Progenitor cell of endocrine pancreas (in vitro differentiated cells): ENCODE data around the gene UBAP2. TPM values are rescaled to one million over a fixed set of nuclear protein-coding genes. Genes with fewer than 3 reads are reported as not detected.

Source experiments
- DNase-seq: peaks from one replicate; pipeline ENCODE4 v3.0.0; 2021; ENCODE audit warnings: low spot score; ENCODE audit not compliant: unreplicated experiment
- H3K27ac Mint-ChIP-seq: 2 replicates; pipeline ENCODE4 v1.8.0; 2021; ENCODE audit warnings: mild to moderate bottlenecking, moderate library complexity, mixed read lengths
- H3K27me3 Mint-ChIP-seq: 2 replicates; pipeline ENCODE4 v1.8.0; 2021; ENCODE audit warnings: mixed read lengths
- H3K36me3 Mint-ChIP-seq: 2 replicates; pipeline ENCODE4 v1.8.0; 2022; ENCODE audit warnings: mixed read lengths; ENCODE audit not compliant: insufficient read depth
- H3K4me1 Mint-ChIP-seq: 2 replicates; pipeline ENCODE4 v1.8.0; 2021; ENCODE audit warnings: low read depth, mixed read lengths
- H3K4me3 Mint-ChIP-seq: 2 replicates; pipeline ENCODE4 v1.8.0; 2021; ENCODE audit warnings: low read depth, mild to moderate bottlenecking, moderate library complexity, mixed read lengths
- H3K9me3 Mint-ChIP-seq: 2 replicates; pipeline ENCODE4 v1.8.0; 2021; ENCODE audit warnings: low read depth, mixed read lengths
- total RNA-seq: library from RNA; stranded (reverse); gene quantifications from 2 replicates; pipeline ENCODE4 v1.2.1, GENCODE V29; 2021
- TF ChIP-seq, protein P1 (sequence below): fragments of 200-600 bp; sonication (generic); IDR thresholded peaks from one replicate; pipeline ENCODE4 v1.5.0; 2021; ENCODE audit warnings: antibody characterized with exemption, mild to moderate bottlenecking; ENCODE audit not compliant: unreplicated experiment

Gene UBAP2
- total RNA-seq, 1 donor from 2014 or later: 56.7 TPM

DNA sequence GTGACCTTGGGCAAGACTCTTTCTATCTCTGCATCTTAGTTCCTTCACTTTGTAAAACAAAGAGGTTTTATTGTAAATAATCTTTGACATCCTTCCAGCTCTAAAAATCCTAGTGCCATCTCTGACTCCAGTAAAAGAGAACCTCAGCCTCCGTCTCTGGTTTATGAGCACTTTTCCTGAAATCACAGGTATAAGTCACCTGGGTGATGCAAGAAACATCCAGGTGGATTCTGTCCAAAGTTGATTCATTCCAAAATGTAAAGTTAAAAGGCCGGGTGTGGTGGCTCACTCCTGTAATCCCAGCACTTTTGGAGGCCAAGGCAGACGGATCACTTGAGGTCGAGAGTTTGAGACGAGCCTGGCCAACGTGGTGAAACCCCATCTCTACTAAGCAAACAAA lies 21.1 kb upstream of the UBAP2 start:
- DNase-seq: no peak
- Mint-ChIP-seq H3K27me3 (no peaks in the 10 kb centered on the region), H3K27ac (no peak overlapping the region), H3K4me3 (no peak overlapping the region), H3K4me1 (peaks cover 29% of the 10 kb centered on the region), H3K36me3 (no peaks in the 10 kb centered on the region), H3K9me3 (peaks cover 3% of the 10 kb centered on the region)
- TF ChIP-seq, protein P1, sequence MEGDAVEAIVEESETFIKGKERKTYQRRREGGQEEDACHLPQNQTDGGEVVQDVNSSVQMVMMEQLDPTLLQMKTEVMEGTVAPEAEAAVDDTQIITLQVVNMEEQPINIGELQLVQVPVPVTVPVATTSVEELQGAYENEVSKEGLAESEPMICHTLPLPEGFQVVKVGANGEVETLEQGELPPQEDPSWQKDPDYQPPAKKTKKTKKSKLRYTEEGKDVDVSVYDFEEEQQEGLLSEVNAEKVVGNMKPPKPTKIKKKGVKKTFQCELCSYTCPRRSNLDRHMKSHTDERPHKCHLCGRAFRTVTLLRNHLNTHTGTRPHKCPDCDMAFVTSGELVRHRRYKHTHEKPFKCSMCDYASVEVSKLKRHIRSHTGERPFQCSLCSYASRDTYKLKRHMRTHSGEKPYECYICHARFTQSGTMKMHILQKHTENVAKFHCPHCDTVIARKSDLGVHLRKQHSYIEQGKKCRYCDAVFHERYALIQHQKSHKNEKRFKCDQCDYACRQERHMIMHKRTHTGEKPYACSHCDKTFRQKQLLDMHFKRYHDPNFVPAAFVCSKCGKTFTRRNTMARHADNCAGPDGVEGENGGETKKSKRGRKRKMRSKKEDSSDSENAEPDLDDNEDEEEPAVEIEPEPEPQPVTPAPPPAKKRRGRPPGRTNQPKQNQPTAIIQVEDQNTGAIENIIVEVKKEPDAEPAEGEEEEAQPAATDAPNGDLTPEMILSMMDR: no peak

DNA sequence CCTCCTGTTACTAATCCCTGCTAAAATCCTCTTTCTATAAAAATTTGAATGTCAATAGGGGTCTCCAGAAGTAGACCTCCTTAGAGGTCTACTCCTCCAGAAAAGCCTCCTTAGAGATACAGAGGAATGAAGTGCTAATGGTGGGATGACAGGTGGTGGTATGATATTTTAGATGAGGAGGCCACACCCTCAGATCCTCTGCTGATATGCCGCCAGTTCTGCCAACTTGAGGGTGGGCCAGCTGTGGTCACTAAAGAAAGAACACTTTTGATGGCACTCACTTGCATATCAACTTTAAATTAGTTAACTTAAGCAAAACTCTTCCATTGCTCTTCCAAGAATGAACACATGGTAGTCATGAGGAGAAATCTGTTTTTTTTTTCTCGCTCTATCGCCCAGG lies 16.9 kb upstream of the UBAP2 start:
- no peak overlapping the region for H3K27ac Mint-ChIP-seq
- no peaks in the 10 kb centered on the region for H3K9me3 Mint-ChIP-seq
- no peaks in the 10 kb centered on the region for H3K4me1 Mint-ChIP-seq

DNA sequence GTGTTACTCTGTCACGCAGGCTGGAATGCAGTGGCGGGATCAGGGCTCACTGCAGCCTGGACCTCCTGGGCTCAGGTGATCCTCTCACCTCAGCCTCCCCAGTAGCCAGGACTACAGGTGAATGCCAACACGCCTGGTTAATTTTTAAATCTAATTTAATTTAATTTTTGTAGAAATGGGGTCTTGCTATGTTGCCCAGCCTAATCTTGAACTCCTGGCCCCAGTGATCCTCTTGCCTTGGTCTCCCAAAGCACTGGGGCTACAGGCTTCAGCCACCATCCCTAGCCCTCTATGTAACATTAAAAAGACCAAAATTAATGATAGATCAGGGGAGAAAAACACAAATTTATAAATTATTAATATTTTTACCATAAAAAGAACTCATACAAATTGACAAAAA lies 11.3 kb upstream of the UBAP2 start:
- no peaks in the 10 kb centered on the region for H3K36me3 Mint-ChIP-seq
- TF ChIP-seq, protein P1: no peak
- DNase-seq: no peak
- H3K4me1 Mint-ChIP-seq: no peaks in the 10 kb centered on the region
- no peak overlapping the region for H3K27ac Mint-ChIP-seq
- no peak overlapping the region for H3K4me3 Mint-ChIP-seq
- H3K27me3 Mint-ChIP-seq: no peaks in the 10 kb centered on the region
- no peaks in the 10 kb centered on the region for H3K9me3 Mint-ChIP-seq

More for the DNA sequence above, 16.9 kb upstream of the UBAP2 start:
- TF ChIP-seq, protein P1: no peak
- H3K36me3 Mint-ChIP-seq: no peaks in the 10 kb centered on the region
- H3K27me3 Mint-ChIP-seq: no peaks in the 10 kb centered on the region
- no peak for DNase-seq
- H3K4me3 Mint-ChIP-seq: no peak overlapping the region

DNA sequence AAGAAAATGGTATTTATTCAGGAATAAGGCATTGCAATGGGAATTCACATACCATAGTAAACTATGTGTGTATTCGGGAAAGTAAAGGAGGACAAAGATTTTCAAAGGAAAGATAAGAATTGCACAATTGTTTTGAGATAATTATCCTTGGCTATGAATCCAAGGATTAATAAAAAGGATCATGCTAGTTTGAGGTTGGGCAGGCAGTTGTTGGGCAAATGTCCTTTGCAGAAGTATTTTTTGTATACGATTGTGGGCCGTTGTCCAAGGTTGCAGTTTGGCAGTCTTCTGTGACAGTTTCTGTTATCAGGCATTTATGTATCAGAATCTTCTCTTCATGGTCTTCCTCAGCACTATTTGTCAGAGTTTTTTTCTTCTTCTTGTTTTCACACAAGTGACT lies 10.6 kb upstream of the UBAP2 start:
- no peaks in the 10 kb centered on the region for H3K4me1 Mint-ChIP-seq
- TF ChIP-seq, protein P1: no peak
- no peaks in the 10 kb centered on the region for H3K9me3 Mint-ChIP-seq
- no peaks in the 10 kb centered on the region for H3K36me3 Mint-ChIP-seq
- no peaks in the 10 kb centered on the region for H3K27me3 Mint-ChIP-seq
- H3K4me3 Mint-ChIP-seq: no peak overlapping the region
- H3K27ac Mint-ChIP-seq: no peak overlapping the region
- DNase-seq: no peak

DNA sequence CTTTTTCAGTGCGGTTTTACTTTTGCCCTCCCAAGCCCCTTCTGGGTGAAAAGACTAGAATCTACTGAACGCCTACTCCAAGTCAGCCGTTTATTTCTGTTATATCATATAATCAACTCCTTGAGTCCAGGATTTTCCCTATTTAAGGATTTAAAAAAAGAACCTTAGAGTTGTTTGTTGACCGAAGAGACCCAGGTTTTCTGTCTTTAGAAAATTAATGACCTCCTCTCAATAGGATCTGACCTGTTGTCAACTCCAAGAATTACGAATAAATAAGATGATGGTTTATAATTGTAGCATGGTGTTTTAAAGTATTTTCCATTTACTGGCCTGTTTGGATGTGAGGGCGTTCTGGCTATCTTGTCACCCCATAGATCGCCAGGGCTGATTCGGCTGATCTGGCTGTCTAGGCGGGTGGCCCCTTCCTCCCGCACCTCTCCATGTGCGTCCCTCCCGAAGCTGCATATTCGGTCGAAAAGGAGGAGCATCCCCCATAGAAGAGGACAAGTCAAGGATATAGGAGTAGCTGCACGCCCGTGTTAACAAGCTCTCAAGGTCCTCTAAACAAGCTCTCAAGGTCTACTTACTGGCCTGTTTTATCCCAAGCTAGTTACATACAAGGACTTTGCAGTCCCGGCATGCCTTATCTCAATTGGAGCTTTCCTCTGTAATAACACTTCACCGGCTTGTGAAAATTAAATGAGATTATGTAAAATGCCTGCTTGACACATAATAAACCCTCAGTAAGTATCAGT lies 1.1 kb upstream of the UBAP2 start:
- H3K36me3 Mint-ChIP-seq: peaks cover 3% of the 10 kb centered on the region
- no peaks in the 10 kb centered on the region for H3K9me3 Mint-ChIP-seq
- H3K27ac Mint-ChIP-seq: peak overlapping the region; percentile 100
- H3K27me3 Mint-ChIP-seq: no peaks in the 10 kb centered on the region
- no peak for DNase-seq
- peaks cover 25% of the 10 kb centered on the region for H3K4me1 Mint-ChIP-seq
- TF ChIP-seq, protein P1: no peak
- peak overlapping the region; percentile 97 for H3K4me3 Mint-ChIP-seq
